Brain microvascular endothelial cell (primary cell): ENCODE measurements around the gene CDH13.
A peak's percentile ranks its signal among the peaks of the same experiment; 100 is the strongest.

ENCODE experiments used
- DNase-seq: peaks from one replicate; pipeline ENCODE4 v3.0.0-alpha.2; 2020
- H3K27ac ChIP-seq: fragments of 250-450 bp; sonication (Bioruptor Pico); 2 replicates; pipeline ENCODE4 v1.5.1; 2020; ENCODE audit warnings: mild to moderate bottlenecking, moderate library complexity
- H3K27me3 ChIP-seq: fragments of 250-450 bp; sonication (Bioruptor Pico); replicated peaks from 2 replicates; pipeline ENCODE4 v1.5.1; 2020; ENCODE audit warnings: mild to moderate bottlenecking
- H3K36me3 ChIP-seq: fragments of 250-450 bp; sonication (Bioruptor Pico); replicated peaks from 2 replicates; pipeline ENCODE4 v1.5.1; 2020; ENCODE audit warnings: mild to moderate bottlenecking
- H3K4me3 ChIP-seq: 2 replicates; pipeline ENCODE4 v1.5.1; 2011; ENCODE audit warnings: low read depth, mild to moderate bottlenecking, control low read depth, low read length, moderate library complexity
- in situ Hi-C: cut with HindIII; loops from 2 replicates; pipeline ENCODE4 v1.10.0; 2017; ENCODE audit warnings: low sequenced_read_pairs, low pct_ligation_motif_present
- TF ChIP-seq, protein P1 (sequence below): IDR thresholded peaks from 2 replicates; pipeline ENCODE4 v1.5.1; 2011; ENCODE audit warnings: low read depth, mild to moderate bottlenecking, moderate library complexity, low read length, control low read depth, inconsistent platforms; ENCODE audit errors: missing control alignments

The CDH13 gene

DNA sequence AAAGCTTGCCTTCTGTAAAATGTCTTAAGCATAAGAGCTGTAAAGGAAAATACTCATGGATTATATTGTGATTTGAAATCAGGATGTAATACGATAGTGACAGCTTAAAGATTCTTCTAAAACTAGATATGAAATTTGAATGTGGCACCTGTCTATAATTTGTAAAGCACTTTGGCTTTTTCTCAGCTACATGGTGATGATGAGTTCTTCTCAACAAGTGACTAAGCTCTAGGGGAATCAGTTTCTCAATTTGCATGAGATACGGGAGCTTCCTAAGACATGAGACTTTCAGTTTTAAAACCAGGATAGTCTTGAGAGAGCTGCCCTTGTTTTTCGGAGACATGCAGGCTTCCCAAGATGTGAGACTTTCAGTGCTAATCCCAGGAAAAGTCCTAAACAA is 439.2 kb downstream of the CDH13 start:
- in situ Hi-C loops: loop anchor here (25.0 kb wide), 1 partner anchor 429 kb away; the partner anchor contains the start of gene CDH13
- H3K27ac ChIP-seq: no peak overlapping the region
- DNase-seq: no peak
- no peaks in the 10 kb centered on the region for H3K36me3 ChIP-seq
- no peak overlapping the region for H3K4me3 ChIP-seq
- TF ChIP-seq, protein P1, sequence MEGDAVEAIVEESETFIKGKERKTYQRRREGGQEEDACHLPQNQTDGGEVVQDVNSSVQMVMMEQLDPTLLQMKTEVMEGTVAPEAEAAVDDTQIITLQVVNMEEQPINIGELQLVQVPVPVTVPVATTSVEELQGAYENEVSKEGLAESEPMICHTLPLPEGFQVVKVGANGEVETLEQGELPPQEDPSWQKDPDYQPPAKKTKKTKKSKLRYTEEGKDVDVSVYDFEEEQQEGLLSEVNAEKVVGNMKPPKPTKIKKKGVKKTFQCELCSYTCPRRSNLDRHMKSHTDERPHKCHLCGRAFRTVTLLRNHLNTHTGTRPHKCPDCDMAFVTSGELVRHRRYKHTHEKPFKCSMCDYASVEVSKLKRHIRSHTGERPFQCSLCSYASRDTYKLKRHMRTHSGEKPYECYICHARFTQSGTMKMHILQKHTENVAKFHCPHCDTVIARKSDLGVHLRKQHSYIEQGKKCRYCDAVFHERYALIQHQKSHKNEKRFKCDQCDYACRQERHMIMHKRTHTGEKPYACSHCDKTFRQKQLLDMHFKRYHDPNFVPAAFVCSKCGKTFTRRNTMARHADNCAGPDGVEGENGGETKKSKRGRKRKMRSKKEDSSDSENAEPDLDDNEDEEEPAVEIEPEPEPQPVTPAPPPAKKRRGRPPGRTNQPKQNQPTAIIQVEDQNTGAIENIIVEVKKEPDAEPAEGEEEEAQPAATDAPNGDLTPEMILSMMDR: no peak
- H3K27me3 ChIP-seq: no peaks in the 10 kb centered on the region

DNA sequence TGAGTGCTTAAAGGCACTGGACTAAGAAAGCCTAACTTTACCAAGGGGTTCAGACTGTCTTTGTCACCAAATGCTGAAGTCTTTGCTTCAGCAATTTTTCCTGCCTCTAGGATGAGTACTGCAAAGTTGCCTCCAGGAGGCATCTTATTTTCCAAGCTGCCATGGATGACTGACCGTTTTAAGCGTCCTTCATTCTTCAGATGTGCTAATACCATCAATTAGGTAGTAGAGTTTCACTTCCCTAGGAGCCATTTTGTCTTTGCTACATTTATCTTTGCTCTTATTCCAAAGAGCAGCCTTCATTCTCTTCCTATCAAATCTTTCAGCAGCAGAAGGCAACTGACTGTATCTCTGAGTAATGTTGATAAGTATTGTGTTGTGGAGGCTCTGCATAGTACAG is 440.1 kb downstream of the CDH13 start:
- Histone ChIP-seq H3K4me3 (no peak overlapping the region), H3K27me3 (no peaks in the 10 kb centered on the region), H3K27ac (no peak overlapping the region), H3K36me3 (no peaks in the 10 kb centered on the region)
- in situ Hi-C loops: loop anchor here (25.0 kb wide), 1 partner anchor 430 kb away; the partner anchor contains the start of gene CDH13
- DNase-seq: peak; percentile 28
- TF ChIP-seq, protein P1: no peak

DNA sequence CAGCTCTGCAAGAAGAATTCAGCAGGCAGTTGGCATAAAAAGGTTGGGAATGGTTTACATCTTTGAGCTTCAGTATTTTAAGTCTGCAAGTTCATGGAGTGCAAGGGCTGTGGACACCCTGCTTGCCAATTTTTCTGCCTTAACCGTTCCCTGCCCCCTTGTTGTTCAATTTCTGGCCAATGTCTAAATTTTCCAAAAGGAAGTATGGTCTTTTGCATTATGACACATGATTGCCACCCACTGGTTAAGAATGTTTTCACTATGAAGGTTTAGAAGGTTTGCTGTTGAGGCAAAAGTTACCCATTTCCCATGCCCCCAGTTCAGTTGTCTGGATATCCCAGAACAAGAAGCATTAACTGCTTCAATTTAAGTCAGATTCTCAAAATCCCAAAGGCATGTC is 441.9 kb downstream of the CDH13 start:
- Histone ChIP-seq H3K27ac (peak overlapping the region; percentile 49), H3K27me3 (no peaks in the 10 kb centered on the region), H3K4me3 (no peak overlapping the region), H3K36me3 (no peaks in the 10 kb centered on the region)
- TF ChIP-seq, protein P1: peak; percentile 45
- peak; percentile 49 for DNase-seq
- in situ Hi-C loops: loop anchor here (25.0 kb wide), 1 partner anchor 431 kb away; the partner anchor contains the start of gene CDH13

DNA sequence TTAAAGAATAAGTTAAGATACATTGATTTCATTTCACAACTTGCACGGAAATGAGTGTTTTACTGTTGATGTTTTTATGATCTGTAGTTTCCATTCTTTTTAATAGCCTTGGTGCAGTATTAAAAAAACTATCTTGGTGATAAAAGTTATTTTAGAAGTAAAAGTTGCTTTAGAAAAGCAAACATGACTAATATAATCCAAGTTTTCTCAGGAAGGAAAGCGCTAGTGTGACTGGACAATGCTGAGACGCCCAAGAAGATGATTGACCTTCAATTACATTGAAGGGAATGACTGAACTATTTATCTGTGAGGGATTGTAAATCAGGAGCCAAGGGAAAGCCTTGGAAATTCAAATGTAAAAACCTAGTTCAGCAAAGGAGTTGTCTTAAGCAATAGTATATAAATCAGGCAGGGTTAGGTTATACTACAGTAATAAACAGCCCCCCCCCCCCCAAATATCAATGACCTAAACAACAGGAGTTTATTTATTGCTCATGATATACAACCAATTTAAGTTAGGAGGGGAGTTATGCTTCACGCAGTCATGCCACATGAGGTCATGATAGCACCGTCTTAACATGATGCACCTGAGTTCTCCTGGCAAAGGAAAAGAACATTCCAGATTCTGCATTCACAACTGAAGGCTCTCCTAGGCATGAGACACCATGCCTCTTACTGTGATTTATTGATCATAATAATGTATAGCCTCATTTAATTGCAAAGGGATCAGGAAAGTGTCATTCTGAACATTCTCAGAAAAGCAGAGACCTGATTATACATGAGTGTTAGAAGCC is 443.8 kb downstream of the CDH13 start:
- no peak for DNase-seq
- no peaks in the 10 kb centered on the region for H3K36me3 ChIP-seq
- TF ChIP-seq, protein P1: no peak
- in situ Hi-C loops: loop anchor here (25.0 kb wide), 1 partner anchor 433 kb away; the partner anchor contains the start of gene CDH13
- no peak overlapping the region for H3K27ac ChIP-seq
- no peak overlapping the region for H3K4me3 ChIP-seq
- no peaks in the 10 kb centered on the region for H3K27me3 ChIP-seq

DNA sequence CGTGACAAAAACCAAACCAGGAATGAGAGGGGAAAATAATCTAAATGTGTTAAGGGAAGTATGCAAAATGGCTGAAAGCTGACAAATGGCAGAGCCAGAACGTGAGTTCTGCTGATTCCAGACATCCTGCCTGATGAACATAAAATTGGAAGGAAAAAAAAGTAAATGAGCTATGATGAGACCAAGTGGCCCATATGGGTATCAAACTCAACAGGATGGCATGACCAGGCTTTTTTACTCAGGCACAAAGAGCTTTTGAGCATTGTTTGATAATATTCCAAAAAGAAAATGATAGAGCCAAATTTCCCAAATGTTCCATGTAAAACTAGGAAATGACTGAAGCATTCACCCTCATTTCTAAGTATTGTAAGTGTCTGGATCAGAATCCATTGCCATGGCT is 449.2 kb downstream of the CDH13 start:
- DNase-seq: no peak
- in situ Hi-C loops: no loop called here

More for the DNA sequence above, 449.2 kb downstream of the CDH13 start:
- TF ChIP-seq, protein P1: no peak
- no peak overlapping the region for H3K4me3 ChIP-seq
- no peak overlapping the region for H3K27ac ChIP-seq
- H3K36me3 ChIP-seq: no peaks in the 10 kb centered on the region
- no peaks in the 10 kb centered on the region for H3K27me3 ChIP-seq
